ENCODE results near the gene SCN3A. TPM values are rescaled to one million over a fixed set of nuclear protein-coding genes. Genes with fewer than 3 reads are reported as not detected.

SCN3A gene
- polyA plus RNA-seq, 2 donors: 0.04 to 0.06 TPM

- WGBS, 2 donors: 44 to 53% methylated on average over 4 of the region's 4 CpGs
- Histone ChIP-seq H3K27me3 (ENCODE audit: control insufficient read depth in 1 of 2, insufficient read depth in 2 of 2, low read length in 2 of 2) (no peaks in the 10 kb centered on the region), H3K27ac (ENCODE audit: low read depth in 2 of 2, low read length in 1 of 2) (no peak overlapping the region), H3K36me3 (ENCODE audit: control insufficient read depth in 2 of 2, insufficient read depth in 2 of 2, low read length in 1 of 2) (no peaks in the 10 kb centered on the region), H3K9me3 (ENCODE audit: control insufficient read depth in 2 of 2, insufficient read depth in 1 of 2, low read depth in 1 of 2, low read length in 1 of 2) (no peaks in the 10 kb centered on the region), H3K4me3 (ENCODE audit: low read depth in 1 of 2, low read length in 2 of 2) (no peak overlapping the region), H3K4me1 (ENCODE audit: control insufficient read depth in 2 of 2, insufficient read depth in 2 of 2, low read length in 1 of 2) (no peaks in the 10 kb centered on the region)
These were observed 81.3 kb downstream of the SCN3A start for GRCh38 chr2:165122521-165122920.

GRCh38 chr2:165120740-165121467 is 82.9 kb downstream of the SCN3A start:
- H3K27me3 ChIP-seq (ENCODE audit: control insufficient read depth in 1 of 2, insufficient read depth in 2 of 2, low read length in 2 of 2): no peaks in the 10 kb centered on the region
- no peaks in the 10 kb centered on the region for H3K36me3 ChIP-seq (ENCODE audit: control insufficient read depth in 2 of 2, insufficient read depth in 2 of 2, low read length in 1 of 2)
- no peaks in the 10 kb centered on the region for H3K4me1 ChIP-seq (ENCODE audit: control insufficient read depth in 2 of 2, insufficient read depth in 2 of 2, low read length in 1 of 2)
- H3K4me3 ChIP-seq (ENCODE audit: low read depth in 1 of 2, low read length in 2 of 2): no peak overlapping the region
- WGBS, 2 donors: 81 to 82% methylated on average over 7 of the region's 7 CpGs
- no peaks in the 10 kb centered on the region for H3K9me3 ChIP-seq (ENCODE audit: control insufficient read depth in 2 of 2, insufficient read depth in 1 of 2, low read depth in 1 of 2, low read length in 1 of 2)
- no peak overlapping the region for H3K27ac ChIP-seq (ENCODE audit: low read depth in 2 of 2, low read length in 1 of 2)

GRCh38 chr2:165115258-165115657 is 88.6 kb downstream of the SCN3A start:
- no peaks in the 10 kb centered on the region for H3K9me3 ChIP-seq (ENCODE audit: control insufficient read depth in 2 of 2, insufficient read depth in 1 of 2, low read depth in 1 of 2, low read length in 1 of 2)
- H3K4me3 ChIP-seq (ENCODE audit: low read depth in 1 of 2, low read length in 2 of 2): no peak overlapping the region
- H3K36me3 ChIP-seq (ENCODE audit: control insufficient read depth in 2 of 2, insufficient read depth in 2 of 2, low read length in 1 of 2): no peaks in the 10 kb centered on the region
- 68 to 77% methylated on average over 6 of the region's 6 CpGs for WGBS, 2 donors
- no peaks in the 10 kb centered on the region for H3K4me1 ChIP-seq (ENCODE audit: control insufficient read depth in 2 of 2, insufficient read depth in 2 of 2, low read length in 1 of 2)
- no peaks in the 10 kb centered on the region for H3K27me3 ChIP-seq (ENCODE audit: control insufficient read depth in 1 of 2, insufficient read depth in 2 of 2, low read length in 2 of 2)
- no peak overlapping the region for H3K27ac ChIP-seq (ENCODE audit: low read depth in 2 of 2, low read length in 1 of 2)

- no peaks in the 10 kb centered on the region for H3K36me3 ChIP-seq (ENCODE audit: control insufficient read depth in 2 of 2, insufficient read depth in 2 of 2, low read length in 1 of 2)
- 43 to 54% methylated on average over 4 of the region's 4 CpGs for WGBS, 2 donors
- H3K27me3 ChIP-seq (ENCODE audit: control insufficient read depth in 1 of 2, insufficient read depth in 2 of 2, low read length in 2 of 2): no peaks in the 10 kb centered on the region
These were observed 89.4 kb downstream of the SCN3A start for GRCh38 chr2:165114346-165114939.

GRCh38 chr2:165113414-165113813 is 90.4 kb downstream of the SCN3A start:
- Histone ChIP-seq H3K4me1 (ENCODE audit: control insufficient read depth in 2 of 2, insufficient read depth in 2 of 2, low read length in 1 of 2) (no peaks in the 10 kb centered on the region), H3K27me3 (ENCODE audit: control insufficient read depth in 1 of 2, insufficient read depth in 2 of 2, low read length in 2 of 2) (no peaks in the 10 kb centered on the region), H3K36me3 (ENCODE audit: control insufficient read depth in 2 of 2, insufficient read depth in 2 of 2, low read length in 1 of 2) (no peaks in the 10 kb centered on the region), H3K27ac (ENCODE audit: low read depth in 2 of 2, low read length in 1 of 2) (no peak overlapping the region), H3K4me3 (ENCODE audit: low read depth in 1 of 2, low read length in 2 of 2) (no peak overlapping the region), H3K9me3 (ENCODE audit: control insufficient read depth in 2 of 2, insufficient read depth in 1 of 2, low read depth in 1 of 2, low read length in 1 of 2) (no peaks in the 10 kb centered on the region)
- 49 to 55% methylated on average over 2 of the region's 2 CpGs for WGBS, 2 donors

More at GRCh38 chr2:165114346-165114939, 89.4 kb downstream of the SCN3A start:
- Histone ChIP-seq H3K4me3 (ENCODE audit: low read depth in 1 of 2, low read length in 2 of 2) (no peak overlapping the region), H3K9me3 (ENCODE audit: control insufficient read depth in 2 of 2, insufficient read depth in 1 of 2, low read depth in 1 of 2, low read length in 1 of 2) (no peaks in the 10 kb centered on the region), H3K4me1 (ENCODE audit: control insufficient read depth in 2 of 2, insufficient read depth in 2 of 2, low read length in 1 of 2) (no peaks in the 10 kb centered on the region), H3K27ac (ENCODE audit: low read depth in 2 of 2, low read length in 1 of 2) (no peak overlapping the region)

GRCh38 chr2:165112789-165113188 is 91.1 kb downstream of the SCN3A start:
- 77 to 84% methylated on average over 2 of the region's 2 CpGs for WGBS, 2 donors
- Histone ChIP-seq H3K9me3 (ENCODE audit: control insufficient read depth in 2 of 2, insufficient read depth in 1 of 2, low read depth in 1 of 2, low read length in 1 of 2) (no peaks in the 10 kb centered on the region), H3K27me3 (ENCODE audit: control insufficient read depth in 1 of 2, insufficient read depth in 2 of 2, low read length in 2 of 2) (no peaks in the 10 kb centered on the region), H3K4me1 (ENCODE audit: control insufficient read depth in 2 of 2, insufficient read depth in 2 of 2, low read length in 1 of 2) (no peaks in the 10 kb centered on the region), H3K36me3 (ENCODE audit: control insufficient read depth in 2 of 2, insufficient read depth in 2 of 2, low read length in 1 of 2) (no peaks in the 10 kb centered on the region), H3K27ac (ENCODE audit: low read depth in 2 of 2, low read length in 1 of 2) (no peak overlapping the region), H3K4me3 (ENCODE audit: low read depth in 1 of 2, low read length in 2 of 2) (no peak overlapping the region)

GRCh38 chr2:165112133-165112573 is 91.7 kb downstream of the SCN3A start:
- H3K27me3 ChIP-seq (ENCODE audit: control insufficient read depth in 1 of 2, insufficient read depth in 2 of 2, low read length in 2 of 2): no peaks in the 10 kb centered on the region
- H3K4me3 ChIP-seq (ENCODE audit: low read depth in 1 of 2, low read length in 2 of 2): no peak overlapping the region
- H3K9me3 ChIP-seq (ENCODE audit: control insufficient read depth in 2 of 2, insufficient read depth in 1 of 2, low read depth in 1 of 2, low read length in 1 of 2): no peaks in the 10 kb centered on the region
- no peak overlapping the region for H3K27ac ChIP-seq (ENCODE audit: low read depth in 2 of 2, low read length in 1 of 2)
- no peaks in the 10 kb centered on the region for H3K36me3 ChIP-seq (ENCODE audit: control insufficient read depth in 2 of 2, insufficient read depth in 2 of 2, low read length in 1 of 2)
- WGBS, 2 donors: 40 to 44% methylated on average over 4 of the region's 4 CpGs
- no peaks in the 10 kb centered on the region for H3K4me1 ChIP-seq (ENCODE audit: control insufficient read depth in 2 of 2, insufficient read depth in 2 of 2, low read length in 1 of 2)

GRCh38 chr2:165110394-165110793 is 93.5 kb downstream of the SCN3A start:
- no peaks in the 10 kb centered on the region for H3K4me1 ChIP-seq (ENCODE audit: control insufficient read depth in 2 of 2, insufficient read depth in 2 of 2, low read length in 1 of 2)
- H3K36me3 ChIP-seq (ENCODE audit: control insufficient read depth in 2 of 2, insufficient read depth in 2 of 2, low read length in 1 of 2): no peaks in the 10 kb centered on the region
- no peak overlapping the region for H3K27ac ChIP-seq (ENCODE audit: low read depth in 2 of 2, low read length in 1 of 2)
- no peaks in the 10 kb centered on the region for H3K27me3 ChIP-seq (ENCODE audit: control insufficient read depth in 1 of 2, insufficient read depth in 2 of 2, low read length in 2 of 2)
- 68 to 90% methylated on average over 1 of the region's 1 CpG for WGBS, 2 donors
- no peak overlapping the region for H3K4me3 ChIP-seq (ENCODE audit: low read depth in 1 of 2, low read length in 2 of 2)
- H3K9me3 ChIP-seq (ENCODE audit: control insufficient read depth in 2 of 2, insufficient read depth in 1 of 2, low read depth in 1 of 2, low read length in 1 of 2): no peaks in the 10 kb centered on the region

GRCh38 chr2:165109915-165110314 is 93.9 kb downstream of the SCN3A start:
- H3K4me1 ChIP-seq (ENCODE audit: control insufficient read depth in 2 of 2, insufficient read depth in 2 of 2, low read length in 1 of 2): no peaks in the 10 kb centered on the region
- no peak overlapping the region for H3K27ac ChIP-seq (ENCODE audit: low read depth in 2 of 2, low read length in 1 of 2)
- 61 to 68% methylated on average over 5 of the region's 5 CpGs for WGBS, 2 donors
- H3K36me3 ChIP-seq (ENCODE audit: control insufficient read depth in 2 of 2, insufficient read depth in 2 of 2, low read length in 1 of 2): no peaks in the 10 kb centered on the region
- H3K4me3 ChIP-seq (ENCODE audit: low read depth in 1 of 2, low read length in 2 of 2): no peak overlapping the region
- no peaks in the 10 kb centered on the region for H3K27me3 ChIP-seq (ENCODE audit: control insufficient read depth in 1 of 2, insufficient read depth in 2 of 2, low read length in 2 of 2)
- no peaks in the 10 kb centered on the region for H3K9me3 ChIP-seq (ENCODE audit: control insufficient read depth in 2 of 2, insufficient read depth in 1 of 2, low read depth in 1 of 2, low read length in 1 of 2)

- Histone ChIP-seq H3K9me3 (ENCODE audit: control insufficient read depth in 2 of 2, insufficient read depth in 1 of 2, low read depth in 1 of 2, low read length in 1 of 2) (no peaks in the 10 kb centered on the region), H3K4me1 (ENCODE audit: control insufficient read depth in 2 of 2, insufficient read depth in 2 of 2, low read length in 1 of 2) (no peaks in the 10 kb centered on the region), H3K27ac (ENCODE audit: low read depth in 2 of 2, low read length in 1 of 2) (no peak overlapping the region), H3K36me3 (ENCODE audit: control insufficient read depth in 2 of 2, insufficient read depth in 2 of 2, low read length in 1 of 2) (no peaks in the 10 kb centered on the region), H3K27me3 (ENCODE audit: control insufficient read depth in 1 of 2, insufficient read depth in 2 of 2, low read length in 2 of 2) (no peaks in the 10 kb centered on the region), H3K4me3 (ENCODE audit: low read depth in 1 of 2, low read length in 2 of 2) (no peak overlapping the region)
- WGBS, 2 donors: 54 to 59% methylated on average over 4 of the region's 4 CpGs
These were observed 97.9 kb downstream of the SCN3A start for GRCh38 chr2:165105926-165106325.
